ENCODE data around the gene MSI2. TPM values are rescaled to one million over a fixed set of nuclear protein-coding genes. Genes with fewer than 3 reads are reported as not detected.

Gene MSI2
- total RNA-seq, 1 experiment from 2014 or later, result 169 TPM

DNA sequence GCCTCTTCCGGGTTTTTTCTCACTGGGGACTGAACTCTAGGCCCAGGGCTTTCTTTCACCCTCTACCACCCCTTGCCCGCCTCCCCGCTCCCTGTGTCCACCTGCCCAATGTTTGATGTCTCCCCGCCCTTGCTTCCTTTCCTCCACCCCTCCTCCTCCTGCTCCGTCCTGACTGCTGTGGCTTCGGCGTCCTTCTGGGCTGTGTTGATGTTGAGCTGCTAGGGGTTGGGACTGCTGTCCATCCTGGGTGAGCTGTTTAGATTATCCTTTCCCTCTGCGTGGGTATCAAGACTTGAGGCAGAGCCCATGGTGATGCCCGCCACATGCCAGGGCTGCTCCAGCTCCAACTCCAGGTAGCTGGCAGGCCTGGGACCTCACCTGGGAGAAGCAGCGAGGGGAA lies 371.3 kb downstream of the MSI2 start:
- H3K9me3 ChIP-seq (ENCODE audit: low read length), result no peaks in the 10 kb centered on the region
- peaks cover 40% of the 10 kb centered on the region for H3K79me2 ChIP-seq (ENCODE audit: low read length)
- no peaks in the 10 kb centered on the region for H4K20me1 ChIP-seq (ENCODE audit: insufficient read depth, low read depth, low read length)
- peaks cover 80% of the 10 kb centered on the region for H3K4me1 ChIP-seq (ENCODE audit: low read length)
- H2AFZ ChIP-seq (ENCODE audit: low read length), result no peak overlapping the region
- H3K4me2 ChIP-seq (ENCODE audit: low read depth, low read length, poor library complexity, severe bottlenecking), result no peak overlapping the region
- H3K9ac ChIP-seq (ENCODE audit: low read length), result no peak overlapping the region
- no peaks in the 10 kb centered on the region for H3K27me3 ChIP-seq (ENCODE audit: low read length)
- no peaks in the 10 kb centered on the region for H3K9me2 ChIP-seq (replicated peaks; ENCODE audit: insufficient read depth, low read length)
- peaks cover 45% of the 10 kb centered on the region for H3K36me3 ChIP-seq (ENCODE audit: insufficient read depth, low read length)
- no peak overlapping the region for H3K4me3 ChIP-seq (ENCODE audit: low read length)
- no peak for DNase-seq
- peak overlapping the region; percentile 97 for H3K27ac ChIP-seq (ENCODE audit: low read length)

DNA sequence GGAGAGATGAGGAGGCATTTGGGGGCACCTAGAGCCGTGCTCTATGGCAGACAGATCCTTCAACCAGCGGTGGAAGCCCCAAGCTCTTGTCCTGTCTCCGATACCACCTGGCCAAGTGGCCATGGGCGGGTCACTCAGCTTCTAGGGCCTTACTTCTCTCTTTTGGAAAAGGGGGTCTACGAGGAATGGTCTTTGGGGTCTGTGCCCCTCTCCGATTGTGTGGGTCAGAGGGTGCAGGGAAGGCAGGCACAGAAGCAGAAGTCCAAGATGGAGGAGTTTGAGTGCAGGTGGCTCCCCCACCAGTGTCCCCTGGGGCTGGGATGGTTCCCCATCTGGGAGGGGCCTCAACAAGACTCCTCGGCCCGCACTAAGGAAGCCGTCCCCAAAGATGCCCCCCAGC lies 372.1 kb downstream of the MSI2 start:
- DNase-seq, result no peak
- Histone ChIP-seq H3K9ac (ENCODE audit: low read length) (peak overlapping the region; percentile 31), H3K27ac (ENCODE audit: low read length) (peak overlapping the region; percentile 97), H3K9me3 (ENCODE audit: low read length) (no peaks in the 10 kb centered on the region), H2AFZ (ENCODE audit: low read length) (no peak overlapping the region), H3K79me2 (ENCODE audit: low read length) (peaks cover 36% of the 10 kb centered on the region), H3K4me1 (ENCODE audit: low read length) (peaks cover 72% of the 10 kb centered on the region), H3K27me3 (ENCODE audit: low read length) (no peaks in the 10 kb centered on the region), H3K4me3 (ENCODE audit: low read length) (no peak overlapping the region; the same call in 1 of the 2 replicates), H3K36me3 (ENCODE audit: insufficient read depth, low read length) (peaks cover 53% of the 10 kb centered on the region), H3K9me2 (replicated peaks; ENCODE audit: insufficient read depth, low read length) (no peaks in the 10 kb centered on the region), H3K4me2 (ENCODE audit: low read depth, low read length, poor library complexity, severe bottlenecking) (peak overlapping the region; percentile 36), H4K20me1 (ENCODE audit: insufficient read depth, low read depth, low read length) (no peaks in the 10 kb centered on the region)

DNA sequence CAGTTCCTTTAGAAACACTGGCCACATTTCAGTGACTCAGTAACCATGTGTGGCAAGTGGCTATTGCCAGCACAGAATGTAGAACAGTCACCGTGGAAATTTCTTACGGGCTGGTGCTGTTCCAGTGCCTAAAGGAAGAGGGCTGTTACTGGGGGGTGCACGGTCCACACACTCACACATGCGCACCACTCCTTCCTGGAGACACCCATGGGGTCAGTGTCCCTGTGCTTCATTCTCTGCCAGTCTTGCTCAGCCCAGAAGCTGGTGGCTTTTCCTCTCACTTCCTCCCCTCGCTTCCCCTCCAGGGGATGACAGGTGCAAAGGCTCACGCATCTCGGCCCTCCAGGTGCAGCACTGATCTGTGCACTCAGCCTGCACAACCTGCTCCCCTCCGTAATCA lies 373.1 kb downstream of the MSI2 start:
- peak; percentile 81 for DNase-seq
- no peak overlapping the region for H3K4me3 ChIP-seq (ENCODE audit: low read length)
- peaks cover 62% of the 10 kb centered on the region for H3K4me1 ChIP-seq (ENCODE audit: low read length)
- H3K27me3 ChIP-seq (ENCODE audit: low read length), result no peaks in the 10 kb centered on the region
- H3K36me3 ChIP-seq (ENCODE audit: insufficient read depth, low read length), result peaks cover 59% of the 10 kb centered on the region
- H3K9me3 ChIP-seq (ENCODE audit: low read length), result no peaks in the 10 kb centered on the region
- peak overlapping the region; percentile 97 for H3K27ac ChIP-seq (ENCODE audit: low read length)
- H2AFZ ChIP-seq (ENCODE audit: low read length), result no peak overlapping the region
- peak overlapping the region; percentile 1 for H3K4me2 ChIP-seq (ENCODE audit: low read depth, low read length, poor library complexity, severe bottlenecking)
- peaks cover 25% of the 10 kb centered on the region for H3K79me2 ChIP-seq (ENCODE audit: low read length)
- peak overlapping the region; percentile 6; the same call in 1 of the 2 replicates for H3K9ac ChIP-seq (ENCODE audit: low read length)
- no peaks in the 10 kb centered on the region for H4K20me1 ChIP-seq (ENCODE audit: insufficient read depth, low read depth, low read length)
- no peaks in the 10 kb centered on the region for H3K9me2 ChIP-seq (replicated peaks; ENCODE audit: insufficient read depth, low read length)

DNA sequence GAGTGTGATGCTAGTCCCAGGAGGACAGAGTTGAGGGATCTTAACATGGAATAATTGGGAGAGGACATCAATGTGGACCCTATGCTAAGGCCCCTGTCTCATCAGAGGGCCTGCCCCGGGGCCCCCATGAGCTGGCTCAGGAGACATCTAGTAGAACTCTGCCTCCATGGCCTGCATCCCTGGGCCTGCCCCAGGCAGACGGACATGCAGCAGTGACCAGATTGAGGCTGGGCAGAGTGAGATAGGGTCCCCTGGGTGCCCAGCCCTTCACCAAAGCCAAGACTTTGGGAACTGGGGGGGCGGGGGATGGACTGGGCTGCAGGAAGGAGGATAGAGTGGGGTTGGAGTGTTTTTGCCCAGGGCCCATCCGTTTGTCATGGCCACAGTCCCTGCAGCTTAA lies 373.6 kb downstream of the MSI2 start:
- no peak for DNase-seq
- Histone ChIP-seq H3K27ac (ENCODE audit: low read length) (peak overlapping the region; percentile 97), H3K36me3 (ENCODE audit: insufficient read depth, low read length) (peaks cover 55% of the 10 kb centered on the region), H3K27me3 (ENCODE audit: low read length) (no peaks in the 10 kb centered on the region), H3K4me1 (ENCODE audit: low read length) (peaks cover 61% of the 10 kb centered on the region), H4K20me1 (ENCODE audit: insufficient read depth, low read depth, low read length) (no peaks in the 10 kb centered on the region), H3K9me2 (replicated peaks; ENCODE audit: insufficient read depth, low read length) (no peaks in the 10 kb centered on the region), H3K4me2 (ENCODE audit: low read depth, low read length, poor library complexity, severe bottlenecking) (peak overlapping the region; percentile 1), H3K9me3 (ENCODE audit: low read length) (no peaks in the 10 kb centered on the region), H3K9ac (ENCODE audit: low read length) (peak overlapping the region; percentile 6; the same call in 1 of the 2 replicates), H3K79me2 (ENCODE audit: low read length) (peaks cover 24% of the 10 kb centered on the region), H2AFZ (ENCODE audit: low read length) (no peak overlapping the region), H3K4me3 (ENCODE audit: low read length) (no peak overlapping the region)

DNA sequence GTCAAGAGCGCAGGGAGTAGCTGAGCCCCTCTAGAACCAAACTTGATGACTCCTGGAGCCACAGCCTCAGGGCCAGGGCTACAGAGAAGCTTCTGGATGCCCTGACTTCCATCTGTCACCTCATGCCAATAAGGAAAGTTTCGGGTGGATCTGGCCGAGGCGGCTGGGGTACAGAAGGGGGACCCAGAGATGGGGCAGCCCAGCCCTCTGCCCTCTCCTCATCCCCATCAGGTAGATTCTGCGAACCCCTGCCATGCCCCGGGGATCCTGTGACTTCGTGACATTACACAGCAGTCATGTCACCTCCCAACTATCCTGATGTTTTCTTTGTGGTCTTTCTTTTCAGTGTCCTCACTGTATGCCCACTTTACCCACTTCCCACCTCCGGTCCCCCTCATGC lies 374.4 kb downstream of the MSI2 start:
- no peak overlapping the region for H2AFZ ChIP-seq (ENCODE audit: low read length)
- H3K36me3 ChIP-seq (ENCODE audit: insufficient read depth, low read length), result peaks cover 50% of the 10 kb centered on the region
- peaks cover 17% of the 10 kb centered on the region for H3K79me2 ChIP-seq (ENCODE audit: low read length)
- H3K27me3 ChIP-seq (ENCODE audit: low read length), result no peaks in the 10 kb centered on the region
- H3K4me2 ChIP-seq (ENCODE audit: low read depth, low read length, poor library complexity, severe bottlenecking), result no peak overlapping the region
- H3K9ac ChIP-seq (ENCODE audit: low read length), result no peak overlapping the region
- no peak overlapping the region for H3K4me3 ChIP-seq (ENCODE audit: low read length)
- H3K9me2 ChIP-seq (replicated peaks; ENCODE audit: insufficient read depth, low read length), result no peaks in the 10 kb centered on the region
- H3K9me3 ChIP-seq (ENCODE audit: low read length), result no peaks in the 10 kb centered on the region
- no peak for DNase-seq
- H4K20me1 ChIP-seq (ENCODE audit: insufficient read depth, low read depth, low read length), result no peaks in the 10 kb centered on the region
- H3K27ac ChIP-seq (ENCODE audit: low read length), result peak overlapping the region; percentile 97
- H3K4me1 ChIP-seq (ENCODE audit: low read length), result peaks cover 61% of the 10 kb centered on the region

DNA sequence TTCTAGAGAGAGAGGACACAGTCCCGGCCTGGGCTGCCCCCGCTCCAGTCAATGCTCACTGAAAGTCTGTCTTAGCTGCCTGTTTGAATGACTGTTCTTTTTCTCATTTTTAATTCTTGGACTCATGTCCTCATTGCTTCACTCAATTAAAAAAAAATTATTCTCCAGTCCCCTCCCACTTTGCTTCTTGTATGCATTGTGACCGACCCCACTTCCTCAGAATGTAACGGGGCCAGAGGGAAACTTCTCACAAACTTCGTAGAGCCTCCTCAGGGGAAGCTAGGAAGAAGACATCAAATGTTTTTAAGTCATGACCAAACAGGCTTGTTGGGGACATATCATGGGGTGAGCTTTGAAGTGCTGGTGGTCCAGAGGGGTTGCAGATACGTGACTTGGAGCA lies 375.5 kb downstream of the MSI2 start:
- no peak overlapping the region for H3K4me3 ChIP-seq (ENCODE audit: low read length)
- no peaks in the 10 kb centered on the region for H3K27me3 ChIP-seq (ENCODE audit: low read length)
- no peak overlapping the region for H2AFZ ChIP-seq (ENCODE audit: low read length)
- H3K9me2 ChIP-seq (replicated peaks; ENCODE audit: insufficient read depth, low read length), result no peaks in the 10 kb centered on the region
- H3K36me3 ChIP-seq (ENCODE audit: insufficient read depth, low read length), result peaks cover 50% of the 10 kb centered on the region
- H3K9ac ChIP-seq (ENCODE audit: low read length), result no peak overlapping the region
- peaks cover 13% of the 10 kb centered on the region; the same call in 1 of the 2 replicates for H3K79me2 ChIP-seq (ENCODE audit: low read length)
- peak overlapping the region; percentile 97 for H3K27ac ChIP-seq (ENCODE audit: low read length)
- no peak for DNase-seq
- peaks cover 61% of the 10 kb centered on the region for H3K4me1 ChIP-seq (ENCODE audit: low read length)
- no peak overlapping the region for H3K4me2 ChIP-seq (ENCODE audit: low read depth, low read length, poor library complexity, severe bottlenecking)
- no peaks in the 10 kb centered on the region for H4K20me1 ChIP-seq (ENCODE audit: insufficient read depth, low read depth, low read length)
- H3K9me3 ChIP-seq (ENCODE audit: low read length), result no peaks in the 10 kb centered on the region

DNA sequence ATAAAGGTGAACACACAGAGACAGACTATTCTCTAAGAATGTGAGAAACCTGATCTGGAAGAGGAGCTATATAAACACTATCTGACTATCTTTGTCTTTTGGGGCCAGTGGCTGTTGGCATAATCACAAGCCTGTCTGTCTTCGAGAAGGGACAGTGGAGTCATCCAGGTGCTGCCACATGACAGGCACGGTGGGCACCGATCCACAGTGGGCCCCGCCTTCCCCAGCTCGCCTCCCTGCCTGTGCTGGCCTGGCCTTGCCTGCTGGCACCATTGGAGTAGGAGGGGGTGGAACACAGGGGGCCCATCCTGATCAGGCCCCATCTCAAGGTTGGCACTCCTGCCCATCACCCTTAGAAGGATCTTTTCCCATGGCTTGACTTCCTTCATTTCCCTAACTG lies 376.0 kb downstream of the MSI2 start:
- Histone ChIP-seq H3K27me3 (ENCODE audit: low read length) (no peaks in the 10 kb centered on the region), H3K27ac (ENCODE audit: low read length) (0 out of 2 replicates have a peak overlapping the region, but pooled peaks have one; percentile 97), H3K9me2 (replicated peaks; ENCODE audit: insufficient read depth, low read length) (no peaks in the 10 kb centered on the region), H3K4me3 (ENCODE audit: low read length) (no peak overlapping the region), H3K9ac (ENCODE audit: low read length) (no peak overlapping the region), H3K9me3 (ENCODE audit: low read length) (no peaks in the 10 kb centered on the region), H3K4me2 (ENCODE audit: low read depth, low read length, poor library complexity, severe bottlenecking) (no peak overlapping the region), H2AFZ (ENCODE audit: low read length) (no peak overlapping the region), H3K79me2 (ENCODE audit: low read length) (peaks cover 13% of the 10 kb centered on the region; the same call in 1 of the 2 replicates), H3K4me1 (ENCODE audit: low read length) (peaks cover 60% of the 10 kb centered on the region), H3K36me3 (ENCODE audit: insufficient read depth, low read length) (peaks cover 50% of the 10 kb centered on the region), H4K20me1 (ENCODE audit: insufficient read depth, low read depth, low read length) (no peaks in the 10 kb centered on the region)
- no peak for DNase-seq

DNA sequence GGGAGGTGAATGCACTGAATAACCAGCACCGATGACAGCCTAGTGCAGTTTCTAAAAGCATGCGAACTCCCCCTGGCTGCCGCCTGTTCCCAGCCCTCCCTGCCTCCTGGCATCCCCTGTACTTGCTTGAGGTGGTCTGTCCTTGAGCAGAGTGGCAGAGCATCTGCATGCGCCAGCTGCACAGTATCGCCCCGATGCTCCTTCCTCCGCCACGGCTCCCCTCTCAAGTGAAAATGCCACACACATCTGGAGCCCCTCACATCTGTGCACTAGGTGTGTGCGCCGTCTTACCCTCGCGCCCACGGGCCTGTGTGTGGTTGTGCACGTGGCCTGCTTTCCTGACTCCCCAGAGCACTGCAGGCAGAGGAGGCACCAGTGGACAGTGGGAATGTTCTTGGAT lies 376.9 kb downstream of the MSI2 start:
- peaks cover 51% of the 10 kb centered on the region for H3K4me1 ChIP-seq (ENCODE audit: low read length)
- no peak for DNase-seq
- no peaks in the 10 kb centered on the region for H3K9me3 ChIP-seq (ENCODE audit: low read length)
- no peak overlapping the region for H3K27ac ChIP-seq (ENCODE audit: low read length)
- H3K36me3 ChIP-seq (ENCODE audit: insufficient read depth, low read length), result peaks cover 47% of the 10 kb centered on the region
- no peak overlapping the region for H3K4me3 ChIP-seq (ENCODE audit: low read length)
- no peaks in the 10 kb centered on the region for H3K9me2 ChIP-seq (replicated peaks; ENCODE audit: insufficient read depth, low read length)
- no peaks in the 10 kb centered on the region for H3K27me3 ChIP-seq (ENCODE audit: low read length)
- H3K4me2 ChIP-seq (ENCODE audit: low read depth, low read length, poor library complexity, severe bottlenecking), result no peak overlapping the region
- H4K20me1 ChIP-seq (ENCODE audit: insufficient read depth, low read depth, low read length), result no peaks in the 10 kb centered on the region
- H3K9ac ChIP-seq (ENCODE audit: low read length), result no peak overlapping the region
- peaks cover 13% of the 10 kb centered on the region; the same call in 1 of the 2 replicates for H3K79me2 ChIP-seq (ENCODE audit: low read length)
- no peak overlapping the region for H2AFZ ChIP-seq (ENCODE audit: low read length)
